Measurements from ENCODE around the gene TBL1X. TPM values are rescaled to one million over a fixed set of nuclear protein-coding genes. Genes with fewer than 3 reads are reported as not detected.

The TBL1X gene
- total and polyA plus RNA-seq, 2 of the 8 experiments (the other 6 are each of a cell fraction or from before 2014, with no cell fraction given) = 13.3 to 25.6 TPM

DNA sequence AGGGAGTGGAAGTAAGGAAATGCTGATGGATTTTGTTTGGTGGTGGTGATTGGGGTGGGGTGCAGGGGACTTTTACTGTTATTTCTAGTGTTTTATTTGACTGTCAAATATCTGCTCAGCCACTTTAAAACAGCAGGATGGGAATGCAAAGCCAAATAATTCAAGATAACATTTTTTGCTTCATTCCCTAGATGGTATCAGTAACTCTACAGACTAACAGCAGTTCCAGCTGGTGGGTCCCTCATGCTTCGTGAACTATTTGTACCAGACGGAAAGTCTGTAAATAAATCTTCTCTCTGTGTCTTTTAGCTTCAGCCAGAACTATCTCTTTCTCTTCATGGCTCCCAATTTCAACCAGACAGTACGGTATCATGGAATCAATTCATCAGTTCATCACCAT is 273.3 kb downstream of the TBL1X start:
- H4K91ac ChIP-seq (replicated peaks; ENCODE audit: insufficient read length, low read length) = no peak overlapping the region
- no peak overlapping the region for H4K8ac ChIP-seq (ENCODE audit: extremely low read depth, insufficient read depth, low read length)
- H3K18ac ChIP-seq (ENCODE audit: extremely low read depth, low read length) = no peak overlapping the region
- H3K79me2 ChIP-seq (ENCODE audit: control insufficient read depth in 1 of 2, insufficient read depth in 2 of 2, low read length in 2 of 2) = no peaks in the 10 kb centered on the region
- no peak overlapping the region for H2BK120ac ChIP-seq (replicated peaks; ENCODE audit: low read depth, low read length)
- H3K9ac ChIP-seq (replicated peaks in 1 of 4; ENCODE audit: extremely low read depth in 1 of 4, low read depth in 3 of 4, low read length in 3 of 4) = no peak overlapping the region
- 96% methylated on average over 3 of the region's 3 CpGs; no CpG with 5 or more reads in 1 of the 2 experiments for WGBS, 2 experiments (ENCODE audit: extremely low coverage in 1 of 2, insufficient coverage in 1 of 2, insufficient read length in 1 of 2, insufficient replicate concordance in 2 of 2, low coverage in 1 of 2, low lambda C conversion rate in 2 of 2, missing lambda C conversion rate in 1 of 2)
- no peak overlapping the region for H3K4ac ChIP-seq (replicated peaks; ENCODE audit: insufficient read length, low read depth, low read length)
- H2AFZ ChIP-seq (ENCODE audit: low read length) = no peak overlapping the region
- no peak overlapping the region for H2BK5ac ChIP-seq (ENCODE audit: low read depth, low read length)
- no peak overlapping the region for H2BK20ac ChIP-seq (ENCODE audit: low read length)
- ChIA-PET POLR2A (ENCODE audit: partially characterized antibody) (no interaction called here), CTCF (ENCODE audit: partially characterized antibody) (interaction anchor here (0.6 to 1.5 kb wide), 3 partner anchors 9 to 57 kb away, joined by 3 to 5 read pairs (median 3); no protein-coding TSS in a partner anchor)
- no peaks in the 10 kb centered on the region for H3K79me1 ChIP-seq (ENCODE audit: low read depth, low read length)
- H3K36me3 ChIP-seq (ENCODE audit: control insufficient read depth in 2 of 4, insufficient read depth in 4 of 4, low read length in 3 of 4) = peaks cover 0 to 13% (median 0%) of the 10 kb centered on the region in 4 experiments; a peak in 2 of 8 replicates
- FAIRE-seq = no peak
- no peaks in the 10 kb centered on the region for H3K4me1 ChIP-seq (replicated peaks in 1 of 4; ENCODE audit: control insufficient read depth in 3 of 4, insufficient read depth in 4 of 4, low read length in 3 of 4)
- H3K4me3 ChIP-seq (ENCODE audit: extremely low read depth in 1 of 4, insufficient read depth in 2 of 4, low read depth in 3 of 4, low read length in 4 of 4) = no peak overlapping the region
- H3K23me2 ChIP-seq (ENCODE audit: low read depth, low read length) = no peaks in the 10 kb centered on the region
- no peak overlapping the region for H2BK15ac ChIP-seq (ENCODE audit: low read length)
- no peak overlapping the region for H3K27ac ChIP-seq (ENCODE audit: low read depth, low read length)
- H3K4me2 ChIP-seq (ENCODE audit: insufficient read depth in 1 of 2, low read depth in 2 of 2, low read length in 2 of 2) = no peak overlapping the region
- H3K27me3 ChIP-seq (replicated peaks in 1 of 4; ENCODE audit: control insufficient read depth in 3 of 4, extremely low read depth in 1 of 4, insufficient read depth in 3 of 4, low read length in 3 of 4) = no peaks in the 10 kb centered on the region
- no peak overlapping the region for H3K23ac ChIP-seq (ENCODE audit: insufficient read length)
- no peak overlapping the region for H4K5ac ChIP-seq (ENCODE audit: insufficient read length, low read depth, low read length)
- no peaks in the 10 kb centered on the region for H4K20me1 ChIP-seq (replicated peaks in 1 of 2; ENCODE audit: control insufficient read depth in 1 of 2, insufficient read depth in 2 of 2, low read length in 2 of 2)
- H3K56ac ChIP-seq (replicated peaks; ENCODE audit: insufficient read length, low read depth, low read length) = no peak overlapping the region
- no peak overlapping the region for H3K14ac ChIP-seq (ENCODE audit: insufficient read length)
- no peaks in the 10 kb centered on the region; a peak in 1 of 4 replicates for H3K9me3 ChIP-seq (ENCODE audit: insufficient read depth in 2 of 2, low read depth in 1 of 2, low read length in 1 of 2)
- no peak overlapping the region for H2BK12ac ChIP-seq (ENCODE audit: low read depth, low read length)
- H2AK5ac ChIP-seq (ENCODE audit: low read depth, low read length) = no peak overlapping the region
- no peak for DNase-seq (ENCODE audit: low read depth in 1 of 2, low spot score in 2 of 2)
- TF ChIP-seq, protein P1, sequence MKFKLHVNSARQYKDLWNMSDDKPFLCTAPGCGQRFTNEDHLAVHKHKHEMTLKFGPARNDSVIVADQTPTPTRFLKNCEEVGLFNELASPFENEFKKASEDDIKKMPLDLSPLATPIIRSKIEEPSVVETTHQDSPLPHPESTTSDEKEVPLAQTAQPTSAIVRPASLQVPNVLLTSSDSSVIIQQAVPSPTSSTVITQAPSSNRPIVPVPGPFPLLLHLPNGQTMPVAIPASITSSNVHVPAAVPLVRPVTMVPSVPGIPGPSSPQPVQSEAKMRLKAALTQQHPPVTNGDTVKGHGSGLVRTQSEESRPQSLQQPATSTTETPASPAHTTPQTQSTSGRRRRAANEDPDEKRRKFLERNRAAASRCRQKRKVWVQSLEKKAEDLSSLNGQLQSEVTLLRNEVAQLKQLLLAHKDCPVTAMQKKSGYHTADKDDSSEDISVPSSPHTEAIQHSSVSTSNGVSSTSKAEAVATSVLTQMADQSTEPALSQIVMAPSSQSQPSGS (IDR thresholded peaks at IDR 0.05; ENCODE audit: low read length) = no peak
- TF ChIP-seq EGR1 (IDR thresholded peaks at IDR 0.05; ENCODE audit: borderline replicate concordance, low read depth, low read length) (no peak), EZH2 (IDR thresholded peaks at IDR 0.05; ENCODE audit: low read depth, low read length, severe bottlenecking) (no peak), POLR2AphosphoS5 (IDR thresholded peaks at IDR 0.05; ENCODE audit: low read depth, low read length) (no peak), ASH2L (IDR thresholded peaks at IDR 0.05; ENCODE audit: low read length) (no peak), CTBP2 (IDR thresholded peaks at IDR 0.05; ENCODE audit: borderline replicate concordance, insufficient read depth, insufficient read length, low read length) (no peak), SP4 (IDR thresholded peaks at IDR 0.05; ENCODE audit: low read length) (no peak), RAD21 (IDR thresholded peaks at IDR 0.05 in 1 of 2, conservative IDR thresholded peaks at IDR 0.05 in 1 of 2; ENCODE audit: low read depth in 2 of 2, low read length in 2 of 2) (no peak), KDM4A (IDR thresholded peaks at IDR 0.05; ENCODE audit: low read depth, low read length, severe bottlenecking) (no peak), CHD2 (IDR thresholded peaks at IDR 0.05; ENCODE audit: low read length) (no peak)
- TF ChIP-seq, protein P2, sequence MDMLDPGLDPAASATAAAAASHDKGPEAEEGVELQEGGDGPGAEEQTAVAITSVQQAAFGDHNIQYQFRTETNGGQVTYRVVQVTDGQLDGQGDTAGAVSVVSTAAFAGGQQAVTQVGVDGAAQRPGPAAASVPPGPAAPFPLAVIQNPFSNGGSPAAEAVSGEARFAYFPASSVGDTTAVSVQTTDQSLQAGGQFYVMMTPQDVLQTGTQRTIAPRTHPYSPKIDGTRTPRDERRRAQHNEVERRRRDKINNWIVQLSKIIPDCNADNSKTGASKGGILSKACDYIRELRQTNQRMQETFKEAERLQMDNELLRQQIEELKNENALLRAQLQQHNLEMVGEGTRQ (IDR thresholded peaks at IDR 0.05; ENCODE audit: low read length) = no peak

Data from H1 (cell line).